Natural killer cell (primary cell): ENCODE results near the gene ABHD5. TPM values are rescaled to one million over a fixed set of nuclear protein-coding genes. Genes with fewer than 3 reads are reported as not detected.

Experiments used
- ATAC-seq, 3 donors: fragments of 150-1000 bp in 2 of 3; fragments of 200-7000 bp in 1 of 3; cut with Tn5 transposase; 1 replicate in 1 of 3; 2 replicates in 2 of 3; pipeline ENCODE4 v1.10.0; 2021; ENCODE audit warnings: mild to moderate bottlenecking in 2 of 3, moderate library complexity in 2 of 3
- DNase-seq, 2 donors: peaks; one replicate each; pipeline versions ENCODE4 v3.0.0 to v3.0.0-alpha.2; 2013 to 2021; ENCODE audit warnings: mixed read lengths in 1 of 2
- H3K27ac ChIP-seq: one replicate; pipeline ENCODE4 v1.5.1; 2013; ENCODE audit warnings: mild to moderate bottlenecking, low read length
- H3K27me3 ChIP-seq: one replicate; pipeline ENCODE4 v1.6.1; 2013; ENCODE audit warnings: low read length; ENCODE audit not compliant: control insufficient read depth, insufficient read depth
- H3K36me3 ChIP-seq: one replicate; pipeline ENCODE4 v1.6.1; 2013; ENCODE audit warnings: low read length; ENCODE audit not compliant: control insufficient read depth, insufficient read depth
- H3K4me1 ChIP-seq: one replicate; pipeline ENCODE4 v1.6.1; 2013; ENCODE audit warnings: low read length; ENCODE audit not compliant: control insufficient read depth, insufficient read depth
- H3K4me3 ChIP-seq: one replicate; pipeline ENCODE4 v1.5.1; 2013; ENCODE audit warnings: low read length
- H3K9me3 ChIP-seq: one replicate; pipeline ENCODE4 v1.6.1; 2013; ENCODE audit warnings: low read length; ENCODE audit not compliant: control insufficient read depth, insufficient read depth
- H3K27ac Mint-ChIP-seq, 2 donors: one replicate each; pipeline ENCODE4 v1.8.0; 2022; ENCODE audit warnings: mild to moderate bottlenecking in 2 of 2, mixed read lengths in 2 of 2, moderate library complexity in 1 of 2
- H3K27me3 Mint-ChIP-seq, 2 donors: one replicate each; pipeline ENCODE4 v1.8.0; 2022; ENCODE audit warnings: low read depth in 2 of 2, mixed read lengths in 2 of 2
- H3K36me3 Mint-ChIP-seq: one replicate; pipeline ENCODE4 v1.8.0; 2022; ENCODE audit warnings: mixed read lengths
- H3K4me1 Mint-ChIP-seq, 2 donors: one replicate each; pipeline ENCODE4 v1.8.0; 2022; ENCODE audit warnings: mixed read lengths in 2 of 2
- H3K4me3 Mint-ChIP-seq: one replicate; pipeline ENCODE4 v1.8.0; 2022; ENCODE audit warnings: mild to moderate bottlenecking, moderate library complexity, mixed read lengths
- H3K9me3 Mint-ChIP-seq, 2 donors: one replicate each; pipeline ENCODE4 v1.8.0; 2022; ENCODE audit warnings: mixed read lengths in 2 of 2
- CTCF ChIP-seq: fragments of 200-600 bp; IDR thresholded peaks from one replicate; pipeline ENCODE4 v1.8.0; 2022; ENCODE audit warnings: antibody characterized with exemption
- WGBS: methylation state at CpG from one replicate; pipeline ENCODE4 v1.1.7; 2013; ENCODE audit warnings: missing lambda C conversion rate; ENCODE audit not compliant: insufficient coverage; 5-methylcytosine and 5-hydroxymethylcytosine counted together
- intact Hi-C: fragments of 100-400 bp; cut with micrococcal nuclease; formaldehyde crosslinking; loops from one replicate; pipeline ENCODE4 v1.14.2; 2022
- total RNA-seq, 4 donors: library from RNA; stranded (reverse); fragments of 120-200 nt in 1 of 4; gene quantifications; one replicate each; pipeline versions ENCODE4 v1.2.3 to v1.2.4, GENCODE V29; 2013 to 2022

The ABHD5 gene
- total RNA-seq, 3 donors from 2014 or later (not counting 1 experiment from before 2014, with no cell fraction given): 14.1 to 58.6 (median 16.6) TPM

GRCh38 chr3:43728476-43728875 lies 37.7 kb downstream of the ABHD5 start:
- ATAC-seq (no peak), DNase-seq (no peak)
- intact Hi-C loops: no loop called here
- Histone ChIP-seq H3K4me3 (no peak overlapping the region), H3K4me1 (no peaks in the 10 kb centered on the region), H3K27ac (no peak overlapping the region), H3K9me3 (no peaks in the 10 kb centered on the region), H3K36me3 (no peaks in the 10 kb centered on the region), H3K27me3 (no peaks in the 10 kb centered on the region)
- no peak for TF ChIP-seq CTCF
- no peak overlapping the region for H3K27ac Mint-ChIP-seq
- no peaks in the 10 kb centered on the region for H3K4me1 Mint-ChIP-seq
- H3K9me3 Mint-ChIP-seq: no peaks in the 10 kb centered on the region
- no peak overlapping the region for H3K4me3 Mint-ChIP-seq
- no peaks in the 10 kb centered on the region for H3K36me3 Mint-ChIP-seq
- H3K27me3 Mint-ChIP-seq: no peaks in the 10 kb centered on the region
- WGBS: 89% methylated on average over 5 of the region's 5 CpGs

DNA sequence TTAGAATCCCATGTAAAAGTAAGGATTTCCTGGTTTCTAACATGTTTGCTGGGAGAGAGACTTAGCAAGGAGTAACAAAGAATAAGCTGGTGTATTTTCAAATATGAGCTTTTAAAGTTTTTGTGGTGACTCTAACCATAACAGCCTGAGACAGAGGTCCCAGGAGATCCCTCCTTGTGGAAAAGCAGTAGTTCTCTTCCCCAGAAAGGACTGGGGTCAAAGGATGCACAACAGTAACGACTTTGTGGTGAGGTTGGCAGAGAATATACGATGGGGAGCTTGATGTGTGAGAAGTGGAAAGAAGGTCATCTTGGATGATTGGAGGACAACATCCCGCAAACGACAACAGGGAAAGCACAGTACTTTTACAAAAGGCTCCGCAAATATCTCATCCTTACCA lies 38.2 kb downstream of the ABHD5 start:
- no peak overlapping the region for H3K4me3 Mint-ChIP-seq
- WGBS: 73% methylated on average over 2 of the region's 5 CpGs
- intact Hi-C loops: no loop called here
- Histone ChIP-seq H3K27me3 (no peaks in the 10 kb centered on the region), H3K4me1 (no peaks in the 10 kb centered on the region), H3K4me3 (no peak overlapping the region), H3K27ac (no peak overlapping the region), H3K36me3 (no peaks in the 10 kb centered on the region), H3K9me3 (no peaks in the 10 kb centered on the region)
- H3K27me3 Mint-ChIP-seq: no peaks in the 10 kb centered on the region
- TF ChIP-seq CTCF: no peak
- no peak overlapping the region for H3K27ac Mint-ChIP-seq
- no peaks in the 10 kb centered on the region for H3K36me3 Mint-ChIP-seq
- no peak for DNase-seq
- H3K9me3 Mint-ChIP-seq: no peaks in the 10 kb centered on the region
- H3K4me1 Mint-ChIP-seq: no peaks in the 10 kb centered on the region
- ATAC-seq: no peak

GRCh38 chr3:43729707-43730414 lies 39.1 kb downstream of the ABHD5 start:
- Histone ChIP-seq H3K4me1 (no peaks in the 10 kb centered on the region), H3K27ac (no peak overlapping the region), H3K9me3 (no peaks in the 10 kb centered on the region), H3K36me3 (no peaks in the 10 kb centered on the region), H3K4me3 (no peak overlapping the region), H3K27me3 (no peaks in the 10 kb centered on the region)
- Mint-ChIP-seq H3K4me1 (no peaks in the 10 kb centered on the region), H3K9me3 (no peaks in the 10 kb centered on the region), H3K27ac (no peak overlapping the region), H3K27me3 (no peaks in the 10 kb centered on the region), H3K36me3 (no peaks in the 10 kb centered on the region), H3K4me3 (no peak overlapping the region)
- DNase-seq (no peak), ATAC-seq (no peak)
- 100% methylated on average over 1 of the region's 1 CpG for WGBS
- TF ChIP-seq CTCF: no peak
- intact Hi-C loops: no loop called here
